Natural killer cell (primary cell): ENCODE results near the gene NAV3. TPM values are rescaled to one million over a fixed set of nuclear protein-coding genes. Genes with fewer than 3 reads are reported as not detected.

ENCODE experiments used
- ATAC-seq, 3 donors: fragments of 150-1000 bp in 2 of 3; fragments of 200-7000 bp in 1 of 3; cut with Tn5 transposase; 1 replicate in 1 of 3; 2 replicates in 2 of 3; pipeline ENCODE4 v1.10.0; 2021; ENCODE audit warnings: mild to moderate bottlenecking in 2 of 3, moderate library complexity in 2 of 3
- DNase-seq, 2 donors: peaks; one replicate each; pipeline versions ENCODE4 v3.0.0 to v3.0.0-alpha.2; 2013 to 2021; ENCODE audit warnings: mixed read lengths in 1 of 2
- H3K27ac ChIP-seq: one replicate; pipeline ENCODE4 v1.5.1; 2013; ENCODE audit warnings: mild to moderate bottlenecking, low read length
- H3K27me3 ChIP-seq: one replicate; pipeline ENCODE4 v1.6.1; 2013; ENCODE audit warnings: low read length; ENCODE audit not compliant: control insufficient read depth, insufficient read depth
- H3K36me3 ChIP-seq: one replicate; pipeline ENCODE4 v1.6.1; 2013; ENCODE audit warnings: low read length; ENCODE audit not compliant: control insufficient read depth, insufficient read depth
- H3K4me1 ChIP-seq: one replicate; pipeline ENCODE4 v1.6.1; 2013; ENCODE audit warnings: low read length; ENCODE audit not compliant: control insufficient read depth, insufficient read depth
- H3K4me3 ChIP-seq: one replicate; pipeline ENCODE4 v1.5.1; 2013; ENCODE audit warnings: low read length
- H3K9me3 ChIP-seq: one replicate; pipeline ENCODE4 v1.6.1; 2013; ENCODE audit warnings: low read length; ENCODE audit not compliant: control insufficient read depth, insufficient read depth
- H3K27ac Mint-ChIP-seq, 2 donors: one replicate each; pipeline ENCODE4 v1.8.0; 2022; ENCODE audit warnings: mild to moderate bottlenecking in 2 of 2, mixed read lengths in 2 of 2, moderate library complexity in 1 of 2
- H3K27me3 Mint-ChIP-seq, 2 donors: one replicate each; pipeline ENCODE4 v1.8.0; 2022; ENCODE audit warnings: low read depth in 2 of 2, mixed read lengths in 2 of 2
- H3K36me3 Mint-ChIP-seq: one replicate; pipeline ENCODE4 v1.8.0; 2022; ENCODE audit warnings: mixed read lengths
- H3K4me1 Mint-ChIP-seq, 2 donors: one replicate each; pipeline ENCODE4 v1.8.0; 2022; ENCODE audit warnings: mixed read lengths in 2 of 2
- H3K4me3 Mint-ChIP-seq: one replicate; pipeline ENCODE4 v1.8.0; 2022; ENCODE audit warnings: mild to moderate bottlenecking, moderate library complexity, mixed read lengths
- H3K9me3 Mint-ChIP-seq, 2 donors: one replicate each; pipeline ENCODE4 v1.8.0; 2022; ENCODE audit warnings: mixed read lengths in 2 of 2
- WGBS: methylation state at CpG from one replicate; pipeline ENCODE4 v1.1.7; 2013; ENCODE audit warnings: missing lambda C conversion rate; ENCODE audit not compliant: insufficient coverage; 5-methylcytosine and 5-hydroxymethylcytosine counted together
- intact Hi-C: fragments of 100-400 bp; cut with micrococcal nuclease; formaldehyde crosslinking; loops from one replicate; pipeline ENCODE4 v1.14.2; 2022
- total RNA-seq, 4 donors: library from RNA; stranded (reverse); fragments of 120-200 nt in 1 of 4; gene quantifications; one replicate each; pipeline versions ENCODE4 v1.2.3 to v1.2.4, GENCODE V29; 2013 to 2022
- TF ChIP-seq, protein P1 (sequence below): fragments of 200-600 bp; IDR thresholded peaks from one replicate; pipeline ENCODE4 v1.8.0; 2022; ENCODE audit warnings: antibody characterized with exemption

The NAV3 gene
- total RNA-seq, 3 donors from 2014 or later (not counting 1 experiment from before 2014, with no cell fraction given) = not detected

DNA sequence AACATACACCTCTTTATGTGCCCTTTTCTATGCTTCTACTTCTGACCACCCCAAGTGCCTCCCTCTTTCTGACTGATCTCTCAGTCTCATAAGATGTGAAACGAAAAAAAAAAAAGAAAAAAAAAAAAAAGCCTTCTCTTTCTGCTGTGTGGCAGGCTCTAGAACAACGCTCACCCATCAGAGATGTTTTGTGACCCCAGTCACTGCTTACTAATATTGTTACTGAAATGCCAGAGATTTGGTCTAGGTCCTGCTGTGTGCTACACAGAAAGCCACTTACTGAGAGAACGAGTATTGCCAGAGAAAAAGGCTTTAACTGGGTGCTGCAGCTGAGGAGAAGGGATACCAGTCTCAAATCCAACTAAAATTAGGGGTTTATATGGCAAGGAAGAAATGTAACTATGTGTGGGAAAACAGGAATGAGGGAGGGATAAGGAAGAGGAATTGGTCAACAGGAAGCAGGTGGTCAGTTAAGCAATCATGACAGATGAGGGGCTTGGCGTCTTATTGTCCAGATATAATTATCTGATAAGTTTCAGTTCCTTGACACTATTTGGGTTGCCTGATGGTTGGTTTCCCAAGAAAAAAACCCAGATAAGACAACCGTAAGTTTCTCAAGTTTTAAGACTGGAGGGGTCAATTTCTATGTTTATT lies 149.0 kb downstream of the NAV3 start:
- intact Hi-C loops = no loop called here
- Histone ChIP-seq H3K4me3 (no peak overlapping the region), H3K4me1 (no peaks in the 10 kb centered on the region), H3K27ac (no peak overlapping the region), H3K27me3 (no peaks in the 10 kb centered on the region), H3K9me3 (no peaks in the 10 kb centered on the region), H3K36me3 (no peaks in the 10 kb centered on the region)
- DNase-seq (no peak), ATAC-seq (no peak)
- Mint-ChIP-seq H3K9me3 (peaks cover 12 to 16% of the 10 kb centered on the region in 2 donors), H3K4me3 (no peak overlapping the region), H3K4me1 (no peaks in the 10 kb centered on the region), H3K27ac (no peak overlapping the region), H3K36me3 (no peaks in the 10 kb centered on the region), H3K27me3 (no peaks in the 10 kb centered on the region)
- 75% methylated on average over 5 of the region's 5 CpGs for WGBS
- TF ChIP-seq, protein P1, sequence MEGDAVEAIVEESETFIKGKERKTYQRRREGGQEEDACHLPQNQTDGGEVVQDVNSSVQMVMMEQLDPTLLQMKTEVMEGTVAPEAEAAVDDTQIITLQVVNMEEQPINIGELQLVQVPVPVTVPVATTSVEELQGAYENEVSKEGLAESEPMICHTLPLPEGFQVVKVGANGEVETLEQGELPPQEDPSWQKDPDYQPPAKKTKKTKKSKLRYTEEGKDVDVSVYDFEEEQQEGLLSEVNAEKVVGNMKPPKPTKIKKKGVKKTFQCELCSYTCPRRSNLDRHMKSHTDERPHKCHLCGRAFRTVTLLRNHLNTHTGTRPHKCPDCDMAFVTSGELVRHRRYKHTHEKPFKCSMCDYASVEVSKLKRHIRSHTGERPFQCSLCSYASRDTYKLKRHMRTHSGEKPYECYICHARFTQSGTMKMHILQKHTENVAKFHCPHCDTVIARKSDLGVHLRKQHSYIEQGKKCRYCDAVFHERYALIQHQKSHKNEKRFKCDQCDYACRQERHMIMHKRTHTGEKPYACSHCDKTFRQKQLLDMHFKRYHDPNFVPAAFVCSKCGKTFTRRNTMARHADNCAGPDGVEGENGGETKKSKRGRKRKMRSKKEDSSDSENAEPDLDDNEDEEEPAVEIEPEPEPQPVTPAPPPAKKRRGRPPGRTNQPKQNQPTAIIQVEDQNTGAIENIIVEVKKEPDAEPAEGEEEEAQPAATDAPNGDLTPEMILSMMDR = no peak

DNA sequence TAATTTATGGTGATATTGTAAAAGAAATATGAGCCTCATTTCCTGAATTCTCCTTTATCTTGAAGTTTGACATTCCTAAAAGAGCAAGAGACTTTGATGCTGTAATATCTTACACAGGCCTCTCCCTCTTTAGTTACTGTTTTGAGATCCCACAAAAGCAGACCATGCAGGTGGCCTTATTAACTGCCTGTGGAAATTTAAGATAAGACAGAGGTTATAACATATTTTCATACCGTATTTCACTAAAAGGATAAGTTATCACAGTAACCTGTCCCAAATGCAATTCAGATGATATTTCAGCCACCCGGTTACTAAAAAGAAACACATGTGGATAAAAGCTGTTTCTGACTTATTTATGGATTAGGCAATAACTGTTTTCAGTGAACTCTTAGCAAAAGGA lies 150.1 kb downstream of the NAV3 start:
- Mint-ChIP-seq H3K27me3 (no peaks in the 10 kb centered on the region), H3K4me1 (no peaks in the 10 kb centered on the region), H3K4me3 (no peak overlapping the region), H3K9me3 (peaks cover 9 to 17% of the 10 kb centered on the region in 2 donors), H3K36me3 (no peaks in the 10 kb centered on the region), H3K27ac (no peak overlapping the region)
- Histone ChIP-seq H3K36me3 (no peaks in the 10 kb centered on the region), H3K27ac (no peak overlapping the region), H3K4me1 (no peaks in the 10 kb centered on the region), H3K27me3 (no peaks in the 10 kb centered on the region), H3K4me3 (no peak overlapping the region), H3K9me3 (no peaks in the 10 kb centered on the region)
- TF ChIP-seq, protein P1 = no peak
- 80% methylated on average over 1 of the region's 2 CpGs for WGBS
- intact Hi-C loops = no loop called here
- DNase-seq = no peak
- ATAC-seq = no peak

DNA sequence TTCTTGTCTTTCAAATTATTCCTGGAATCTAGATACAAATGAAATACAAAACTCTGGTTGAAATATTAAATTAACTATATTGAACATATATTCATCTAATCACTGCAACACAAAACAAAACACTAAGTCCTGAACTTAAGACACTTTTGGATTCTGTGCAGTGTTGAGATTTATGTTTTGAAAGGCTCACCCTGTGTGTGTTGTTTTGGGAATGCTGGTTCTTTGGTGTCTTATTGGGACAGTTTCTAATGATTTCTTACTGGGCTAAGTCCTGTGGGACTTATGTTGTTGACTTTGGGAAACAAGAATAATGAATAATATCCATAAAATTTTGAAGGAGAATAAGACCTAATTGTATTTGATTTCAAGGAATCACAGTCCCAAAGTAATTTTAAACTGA lies 153.2 kb downstream of the NAV3 start:
- Mint-ChIP-seq H3K36me3 (no peaks in the 10 kb centered on the region), H3K4me1 (no peaks in the 10 kb centered on the region), H3K4me3 (no peak overlapping the region), H3K27me3 (no peaks in the 10 kb centered on the region), H3K27ac (no peak overlapping the region), H3K9me3 (peaks cover 7 to 15% of the 10 kb centered on the region in 2 donors)
- no peak for DNase-seq
- intact Hi-C loops = no loop called here
- no peak overlapping the region for H3K27ac ChIP-seq
- H3K4me3 ChIP-seq = no peak overlapping the region
- ATAC-seq = no peak
- TF ChIP-seq, protein P1 = no peak
- H3K9me3 ChIP-seq = no peaks in the 10 kb centered on the region
- no peaks in the 10 kb centered on the region for H3K36me3 ChIP-seq
- no peaks in the 10 kb centered on the region for H3K4me1 ChIP-seq
- no peaks in the 10 kb centered on the region for H3K27me3 ChIP-seq

DNA sequence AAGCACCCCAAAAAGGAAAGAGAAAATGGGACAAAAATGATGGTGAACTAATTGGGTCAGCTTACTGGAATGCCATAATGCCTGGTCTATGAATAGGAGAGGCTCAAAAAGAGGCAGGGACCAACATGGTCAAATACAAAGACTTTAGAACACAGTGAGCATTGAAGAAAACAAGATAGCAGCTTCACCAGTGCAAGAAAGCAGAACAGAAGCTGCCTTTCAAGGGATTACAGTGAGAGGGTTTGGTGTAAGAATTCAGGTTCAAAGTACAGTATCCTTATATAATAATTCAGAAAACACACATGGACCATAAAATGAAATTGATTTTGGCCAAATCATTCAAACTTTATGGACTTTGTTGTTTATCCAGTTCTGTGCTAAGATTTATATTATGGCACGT lies 162.1 kb downstream of the NAV3 start:
- Histone ChIP-seq H3K4me3 (no peak overlapping the region), H3K4me1 (no peaks in the 10 kb centered on the region), H3K9me3 (no peaks in the 10 kb centered on the region), H3K36me3 (no peaks in the 10 kb centered on the region), H3K27ac (no peak overlapping the region), H3K27me3 (no peaks in the 10 kb centered on the region)
- no peak for DNase-seq
- intact Hi-C loops = no loop called here
- Mint-ChIP-seq H3K36me3 (no peaks in the 10 kb centered on the region), H3K27ac (no peak overlapping the region), H3K4me3 (no peak overlapping the region), H3K27me3 (no peaks in the 10 kb centered on the region), H3K4me1 (no peaks in the 10 kb centered on the region), H3K9me3 (peaks cover 10 to 13% of the 10 kb centered on the region in 2 donors)
- TF ChIP-seq, protein P1 = no peak
- WGBS = no CpG with 5 or more reads among the region's 1 CpG
- ATAC-seq = no peak
